SK-N-SH (cell line): ENCODE measurements around the gene IL2RA. TPM values are rescaled to one million over a fixed set of nuclear protein-coding genes. Genes with fewer than 3 reads are reported as not detected.
A peak's percentile ranks its signal among the peaks of the same experiment; 100 is the strongest.

Experiments used
- CTCF ChIA-PET: fragments of 300-600, 350-600 bp; formaldehyde crosslinking; extraction: SDS; loops from one replicate; lab custom pipeline; 2021; lab: Yijun Ruan, JAX
- POLR2A ChIA-PET: fragments of 350-600 bp; sonication (Branson Sonifier 250); formaldehyde crosslinking; extraction: SDS; loops from one replicate; lab custom pipeline; 2020; ENCODE audit warnings: antibody characterized with exemption, inconsistent platforms; lab: Yijun Ruan, JAX
- DNase-seq: peaks from one replicate; pipeline ENCODE4 v3.0.0; 2012
- H2AFZ ChIP-seq: fragments of 200-600 bp; sonication (generic); 2 replicates; pipeline ENCODE4 v1.8.1; 2016; ENCODE audit warnings: antibody characterized with exemption, mild to moderate bottlenecking, low read depth
- H3F3A ChIP-seq: fragments of 200-600 bp; sonication (generic); replicated peaks from 2 replicates; pipeline ENCODE3; 2016; ENCODE audit warnings: antibody characterized with exemption, mild to moderate bottlenecking; ENCODE audit not compliant: insufficient read depth
- H3K27ac ChIP-seq, 2 experiments: fragments of 200-500 bp in 1 of 2; fragments of 200-600 bp in 1 of 2; sonication (Bioruptor generic) in 1 of 2; sonication (generic), shearing (Covaris generic) in 1 of 2; 2 replicates each; pipeline versions ENCODE4 v1.5.1 to v1.6.1; 2014 to 2016; ENCODE audit warnings: low read depth in 2 of 2, inconsistent platforms in 1 of 2, low read length in 1 of 2, mild to moderate bottlenecking in 1 of 2, mixed read lengths in 1 of 2
- H3K27me3 ChIP-seq: fragments of 200-600 bp; sonication (generic), shearing (Covaris generic); 2 replicates; pipeline ENCODE4 v1.6.1; 2016; ENCODE audit warnings: mixed run types; ENCODE audit not compliant: insufficient read depth
- H3K36me3 ChIP-seq, 2 experiments: fragments of 200-500 bp in 1 of 2; fragments of 200-600 bp in 1 of 2; sonication (Bioruptor generic) in 1 of 2; sonication (generic) in 1 of 2; replicated peaks in 1 of 2; 2 replicates each; pipeline versions ENCODE3 to v1.5.1; 2014 to 2016; ENCODE audit warnings: low read length in 1 of 2, mild to moderate bottlenecking in 1 of 2; ENCODE audit not compliant: insufficient read depth in 2 of 2, control insufficient read depth in 1 of 2
- H3K4me1 ChIP-seq, 2 experiments: fragments of 200-500 bp in 1 of 2; fragments of 200-600 bp in 1 of 2; sonication (Bioruptor generic) in 1 of 2; sonication (generic), shearing (Covaris generic) in 1 of 2; 2 replicates each; pipeline versions ENCODE4 v1.5.1 to v1.6.1; 2014 to 2016; ENCODE audit warnings: low read depth in 1 of 2, low read length in 1 of 2, mixed run types in 1 of 2; ENCODE audit not compliant: insufficient read depth in 2 of 2, control insufficient read depth in 1 of 2
- H3K4me2 ChIP-seq: fragments of 200-600 bp; sonication (generic), shearing (Covaris generic); 2 replicates; pipeline ENCODE4 v1.6.1; 2017; ENCODE audit warnings: mixed run types
- H3K4me3 ChIP-seq, 2 experiments: fragments of 200-500 bp in 1 of 2; fragments of 200-600 bp in 1 of 2; sonication (Bioruptor generic) in 1 of 2; sonication (generic), shearing (Covaris generic) in 1 of 2; 2 replicates each; pipeline versions ENCODE4 v1.5.1 to v1.8.1; 2014 to 2016; ENCODE audit warnings: low read depth in 2 of 2, inconsistent platforms in 1 of 2, low read length in 1 of 2, mild to moderate bottlenecking in 1 of 2, mixed read lengths in 1 of 2, moderate library complexity in 1 of 2
- H3K79me2 ChIP-seq: fragments of 200-600 bp; sonication (generic); 2 replicates; pipeline ENCODE4 v1.8.1; 2017; ENCODE audit warnings: mild to moderate bottlenecking; ENCODE audit not compliant: insufficient read depth
- H3K9ac ChIP-seq: fragments of 200-600 bp; sonication (generic); 2 replicates; pipeline ENCODE4 v1.6.1; 2017; ENCODE audit warnings: mixed run types
- H3K9me2 ChIP-seq: fragments of 200-600 bp; sonication (generic); 2 replicates; pipeline ENCODE4 v1.6.1; 2017; ENCODE audit warnings: mixed run types
- H3K9me3 ChIP-seq: fragments of 200-600 bp; sonication (generic); 2 replicates; pipeline ENCODE4 v1.6.1; 2017; ENCODE audit warnings: mixed run types, mild to moderate bottlenecking, moderate library complexity
- H4K20me1 ChIP-seq: fragments of 200-600 bp; sonication (generic); 2 replicates; pipeline ENCODE4 v1.6.1; 2017; ENCODE audit warnings: mild to moderate bottlenecking, mixed run types; ENCODE audit not compliant: insufficient read depth
- CHD2 ChIP-seq: fragments of 150-350 bp; IDR thresholded peaks from 2 replicates; pipeline ENCODE4 v1.6.1; 2018; ENCODE audit warnings: low read length; ENCODE audit not compliant: partially characterized antibody
- CTCF ChIP-seq: fragments of 200-600 bp; sonication (generic); IDR thresholded peaks from 2 replicates; pipeline ENCODE4 v1.6.1; 2017; ENCODE audit warnings: antibody characterized with exemption, mild to moderate bottlenecking, moderate library complexity
- EP300 ChIP-seq, 2 experiments: IDR thresholded peaks; 2 replicates each; pipeline versions ENCODE4 v1.4.0 to v1.6.1; 2012; ENCODE audit warnings: borderline replicate concordance in 1 of 2, low read depth in 1 of 2, low read length in 1 of 2
- EZH2phosphoT487 ChIP-seq: fragments of 200-600 bp; sonication (generic); IDR thresholded peaks from 2 replicates; pipeline ENCODE4 v1.6.1; 2017; ENCODE audit warnings: low read depth, mixed run types, mild to moderate bottlenecking, antibody characterized with exemption, moderate library complexity, borderline replicate concordance
- FOSL2 ChIP-seq: IDR thresholded peaks from 2 replicates; pipeline ENCODE4 v1.4.0; 2012; ENCODE audit warnings: low read depth, mild to moderate bottlenecking, moderate library complexity, borderline replicate concordance
- GABPA ChIP-seq: IDR thresholded peaks from 2 replicates; pipeline ENCODE4 v1.4.0; 2012; ENCODE audit warnings: low read depth, mild to moderate bottlenecking
- GATA2 ChIP-seq: sonication (generic); formaldehyde crosslinking; IDR thresholded peaks from 2 replicates; pipeline ENCODE4 v1.5.0; 2020; ENCODE audit warnings: mild to moderate bottlenecking, missing genetic modification reagents
- IRF3 ChIP-seq: fragments of 150-350 bp; IDR thresholded peaks from 2 replicates; pipeline ENCODE4 v1.6.1; 2016; ENCODE audit warnings: mild to moderate bottlenecking, low read depth, low read length
- MAX ChIP-seq: IDR thresholded peaks from 2 replicates; pipeline ENCODE4 v1.4.0; 2012; ENCODE audit warnings: low read depth
- MEF2A ChIP-seq: IDR thresholded peaks from 2 replicates; pipeline ENCODE4 v1.4.0; 2012; ENCODE audit warnings: low read depth, borderline replicate concordance
- NFIC ChIP-seq: IDR thresholded peaks from 2 replicates; pipeline ENCODE4 v1.4.0; 2012; ENCODE audit warnings: borderline replicate concordance
- POLR2AphosphoS5 ChIP-seq: IDR thresholded peaks from 2 replicates; pipeline ENCODE4 v1.6.1; 2012; ENCODE audit warnings: low read depth, low read length
- RAD21 ChIP-seq: IDR thresholded peaks from 2 replicates; pipeline ENCODE4 v1.6.1; 2012; ENCODE audit warnings: mild to moderate bottlenecking, low read length
- SIN3A ChIP-seq: IDR thresholded peaks from 2 replicates; pipeline ENCODE4 v1.6.1; 2012; ENCODE audit warnings: low read depth, mild to moderate bottlenecking, low read length, moderate library complexity, borderline replicate concordance
- SMC3 ChIP-seq: IDR thresholded peaks from 2 replicates; pipeline ENCODE4 v1.6.1; 2012; ENCODE audit warnings: low read depth, low read length, improper control_type of control experiment
- TAF1 ChIP-seq: IDR thresholded peaks from 2 replicates; pipeline ENCODE4 v1.6.1; 2012; ENCODE audit warnings: low read depth, mild to moderate bottlenecking, low read length, moderate library complexity, borderline replicate concordance
- TCF12 ChIP-seq: IDR thresholded peaks from 2 replicates; pipeline ENCODE4 v1.4.0; 2012
- TEAD4 ChIP-seq: IDR thresholded peaks from 2 replicates; pipeline ENCODE4 v1.4.0; 2012; ENCODE audit warnings: mild to moderate bottlenecking, borderline replicate concordance; ENCODE audit not compliant: insufficient read depth
- USF2 ChIP-seq: fragments of 150-350 bp; IDR thresholded peaks from 2 replicates; pipeline ENCODE4 v1.6.1; 2017; ENCODE audit warnings: antibody characterized with exemption, low read length, low read depth, borderline replicate concordance
- WGBS: methylation state at CpG from one replicate; pipeline ENCODE4 v1.1.6; 2017; ENCODE audit warnings: low lambda C conversion rate; 5-methylcytosine and 5-hydroxymethylcytosine counted together
- polyA plus RNA-seq, 3 experiments: library from polyadenylated mRNA; depleted of rRNA; stranded (reverse); fragments of >200 nt; gene quantifications; 2 replicates each; pipeline ENCODE4 v1.2.3, GENCODE V29; 2012
- TF ChIP-seq, protein P1 (sequence below): IDR thresholded peaks from 2 replicates; pipeline ENCODE4; 2012
- TF ChIP-seq, protein P2 (sequence below): IDR thresholded peaks from 2 replicates; pipeline ENCODE4 v1.6.1; 2012; ENCODE audit warnings: mild to moderate bottlenecking, low read depth, low read length, moderate library complexity
- TF ChIP-seq, protein P3 (sequence below): IDR thresholded peaks from 2 replicates; pipeline ENCODE4 v1.4.0; 2012; ENCODE audit warnings: low read depth, borderline replicate concordance

The IL2RA gene
- polyA plus RNA-seq, 1 of the 3 experiments (the other 2 are of a cell fraction): not detected

- Histone ChIP-seq H3K36me3 (peaks cover 0 to 3% of the 10 kb centered on the region in 2 experiments), H4K20me1 (peaks cover 43% of the 10 kb centered on the region), H3K79me2 (peaks cover 50% of the 10 kb centered on the region), H3K4me1 (peaks cover 13% of the 10 kb centered on the region in 2 experiments; a peak in 3 of 4 replicates), H3K4me2 (peak within 1 kb of the TSS; percentile 97), H3K4me3 (peak within 1 kb of the TSS; percentile 89 to 90), H3K27me3 (0 out of 2 replicates have a peak, but pooled peaks cover 6% of the 10 kb centered on the region), H3F3A (peaks cover 10% of the 10 kb centered on the region), H3K9me3 (no peaks in the 10 kb centered on the region), H3K9ac (peak within 1 kb of the TSS; percentile 86), H3K9me2 (no peaks in the 10 kb centered on the region), H2AFZ (peak within 1 kb of the TSS; percentile 85), H3K27ac (peak within 1 kb of the TSS; percentile 36 to 63; a peak in 3 of 4 replicates)
- peak; percentile 96 for DNase-seq
- CTCF ChIA-PET: interaction anchor here (1.1 to 6.0 kb wide), 8 partner anchors 12 to 317 kb away, joined by 3 to 57 read pairs (median 8); no protein-coding TSS in a partner anchor
- POLR2A ChIA-PET: no interaction called here
- WGBS: 0% methylated on average over 6 of the region's 77 CpGs
- TF ChIP-seq RAD21: peak; percentile 62
- no peak for TF ChIP-seq USF2
- TF ChIP-seq TAF1: no peak
- TF ChIP-seq GABPA: no peak
- no peak for TF ChIP-seq NFIC
- TF ChIP-seq SMC3: peak; percentile 57
- TF ChIP-seq SIN3A: no peak; the same call in 1 of the 2 replicates
- TF ChIP-seq TEAD4: peak; percentile 88
- TF ChIP-seq, protein P1, sequence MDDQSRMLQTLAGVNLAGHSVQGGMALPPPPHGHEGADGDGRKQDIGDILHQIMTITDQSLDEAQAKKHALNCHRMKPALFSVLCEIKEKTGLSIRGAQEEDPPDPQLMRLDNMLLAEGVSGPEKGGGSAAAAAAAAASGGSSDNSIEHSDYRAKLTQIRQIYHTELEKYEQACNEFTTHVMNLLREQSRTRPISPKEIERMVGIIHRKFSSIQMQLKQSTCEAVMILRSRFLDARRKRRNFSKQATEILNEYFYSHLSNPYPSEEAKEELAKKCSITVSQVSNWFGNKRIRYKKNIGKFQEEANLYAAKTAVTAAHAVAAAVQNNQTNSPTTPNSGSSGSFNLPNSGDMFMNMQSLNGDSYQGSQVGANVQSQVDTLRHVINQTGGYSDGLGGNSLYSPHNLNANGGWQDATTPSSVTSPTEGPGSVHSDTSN: no peak
- peak; percentile 86 for TF ChIP-seq CHD2
- TF ChIP-seq FOSL2: no peak
- no peak for TF ChIP-seq MEF2A
- TF ChIP-seq CTCF: peak; percentile 100
- no peak for TF ChIP-seq EP300 (IDR thresholded peaks at IDR 0.05; ENCODE audit: borderline replicate concordance in 1 of 2, low read depth in 1 of 2, low read length in 1 of 2)
- peak; percentile 49; the same call in 1 of the 2 replicates for TF ChIP-seq MAX
- TF ChIP-seq, protein P2, sequence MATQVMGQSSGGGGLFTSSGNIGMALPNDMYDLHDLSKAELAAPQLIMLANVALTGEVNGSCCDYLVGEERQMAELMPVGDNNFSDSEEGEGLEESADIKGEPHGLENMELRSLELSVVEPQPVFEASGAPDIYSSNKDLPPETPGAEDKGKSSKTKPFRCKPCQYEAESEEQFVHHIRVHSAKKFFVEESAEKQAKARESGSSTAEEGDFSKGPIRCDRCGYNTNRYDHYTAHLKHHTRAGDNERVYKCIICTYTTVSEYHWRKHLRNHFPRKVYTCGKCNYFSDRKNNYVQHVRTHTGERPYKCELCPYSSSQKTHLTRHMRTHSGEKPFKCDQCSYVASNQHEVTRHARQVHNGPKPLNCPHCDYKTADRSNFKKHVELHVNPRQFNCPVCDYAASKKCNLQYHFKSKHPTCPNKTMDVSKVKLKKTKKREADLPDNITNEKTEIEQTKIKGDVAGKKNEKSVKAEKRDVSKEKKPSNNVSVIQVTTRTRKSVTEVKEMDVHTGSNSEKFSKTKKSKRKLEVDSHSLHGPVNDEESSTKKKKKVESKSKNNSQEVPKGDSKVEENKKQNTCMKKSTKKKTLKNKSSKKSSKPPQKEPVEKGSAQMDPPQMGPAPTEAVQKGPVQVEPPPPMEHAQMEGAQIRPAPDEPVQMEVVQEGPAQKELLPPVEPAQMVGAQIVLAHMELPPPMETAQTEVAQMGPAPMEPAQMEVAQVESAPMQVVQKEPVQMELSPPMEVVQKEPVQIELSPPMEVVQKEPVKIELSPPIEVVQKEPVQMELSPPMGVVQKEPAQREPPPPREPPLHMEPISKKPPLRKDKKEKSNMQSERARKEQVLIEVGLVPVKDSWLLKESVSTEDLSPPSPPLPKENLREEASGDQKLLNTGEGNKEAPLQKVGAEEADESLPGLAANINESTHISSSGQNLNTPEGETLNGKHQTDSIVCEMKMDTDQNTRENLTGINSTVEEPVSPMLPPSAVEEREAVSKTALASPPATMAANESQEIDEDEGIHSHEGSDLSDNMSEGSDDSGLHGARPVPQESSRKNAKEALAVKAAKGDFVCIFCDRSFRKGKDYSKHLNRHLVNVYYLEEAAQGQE: no peak
- TF ChIP-seq, protein P3, sequence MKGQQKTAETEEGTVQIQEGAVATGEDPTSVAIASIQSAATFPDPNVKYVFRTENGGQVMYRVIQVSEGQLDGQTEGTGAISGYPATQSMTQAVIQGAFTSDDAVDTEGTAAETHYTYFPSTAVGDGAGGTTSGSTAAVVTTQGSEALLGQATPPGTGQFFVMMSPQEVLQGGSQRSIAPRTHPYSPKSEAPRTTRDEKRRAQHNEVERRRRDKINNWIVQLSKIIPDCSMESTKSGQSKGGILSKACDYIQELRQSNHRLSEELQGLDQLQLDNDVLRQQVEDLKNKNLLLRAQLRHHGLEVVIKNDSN: no peak
- no peak for TF ChIP-seq IRF3
- peak; percentile 45 for TF ChIP-seq POLR2AphosphoS5
- no peak for TF ChIP-seq GATA2 (CRISPR knock-in tag)
- TF ChIP-seq EZH2phosphoT487: no peak
- TF ChIP-seq TCF12: peak; percentile 29; the same call in 1 of the 2 replicates
Measured at GRCh38 chr10:6088721-6089333, 26.7 kb upstream of the IL2RA start, which contains the start of gene RBM17. RBM17 (plus strand) TSS chr10:6089034; CDS start chr10:6097066, 8,032 bp downstream.
